IMR-90 (cell line): ENCODE measurements around the gene XPO4. TPM values are rescaled to one million over a fixed set of nuclear protein-coding genes. Genes with fewer than 3 reads are reported as not detected.
A peak's percentile ranks its signal among the peaks of the same experiment; 100 is the strongest.

Experiments
- ATAC-seq: fragments of 200-7000 bp; cut with Tn5 transposase; 2 replicates; pipeline ENCODE4 v1.9.1; 2020; ENCODE audit warnings: low read depth, mild to moderate bottlenecking, moderate library complexity
- Bru-seq: library from RNA; stranded (reverse); fragments of 400-500 nt; gene quantifications from one replicate; lab custom pipeline; 2021; lab: Mats Ljungman, UMichigan
- BruChase-seq, 2 experiments: library from RNA; stranded (reverse); fragments of 400-500 nt; gene quantifications; one replicate each; lab custom pipeline; 2021; lab: Mats Ljungman, UMichigan
- BruUV-seq: library from RNA; stranded (reverse); fragments of 400-500 nt; replicated peaks from 2 replicates; lab custom pipeline; 2021; lab: Mats Ljungman, UMichigan
- CTCF ChIA-PET: fragments of 300-600 bp; formaldehyde crosslinking; extraction: SDS; loops from one replicate; lab custom pipeline; 2021; ENCODE audit warnings: antibody characterized with exemption; lab: Yijun Ruan, JAX
- POLR2A ChIA-PET: fragments of 300-600 bp; sonication (Branson Sonifier 250); formaldehyde crosslinking; loops from one replicate; lab custom pipeline; 2022; ENCODE audit warnings: antibody characterized with exemption; ENCODE audit not compliant: unreplicated experiment; lab: Charles Lee
- DNase-seq: peaks from one replicate; pipeline ENCODE4 v3.0.0; 2013
- H2AFZ ChIP-seq: replicated peaks from 2 replicates; pipeline ENCODE3; 2013; ENCODE audit warnings: low read length, mild to moderate bottlenecking; ENCODE audit not compliant: poor library complexity
- H2AK5ac ChIP-seq: 2 replicates; pipeline ENCODE4 v1.6.1; 2013; ENCODE audit warnings: low read depth, low read length, inconsistent platforms
- H2AK9ac ChIP-seq: replicated peaks from 2 replicates; pipeline ENCODE3; 2013; ENCODE audit warnings: mild to moderate bottlenecking, low read depth, low read length, moderate library complexity; ENCODE audit not compliant: poor library complexity
- H2BK120ac ChIP-seq: 2 replicates; pipeline ENCODE4 v1.6.1; 2013; ENCODE audit warnings: low read depth, low read length, inconsistent platforms
- H2BK15ac ChIP-seq: 3 replicates; pipeline ENCODE4 v1.6.1; 2013; ENCODE audit warnings: low read depth, low read length, inconsistent platforms
- H2BK20ac ChIP-seq: 2 replicates; pipeline ENCODE4 v1.6.1; 2013; ENCODE audit warnings: low read depth, mild to moderate bottlenecking, inconsistent platforms, low read length, moderate library complexity
- H2BK5ac ChIP-seq: 2 replicates; pipeline ENCODE4 v1.6.1; 2013; ENCODE audit warnings: mild to moderate bottlenecking, low read depth, low read length, inconsistent platforms; ENCODE audit not compliant: poor library complexity, severe bottlenecking
- H3K14ac ChIP-seq: replicated peaks from 2 replicates; pipeline ENCODE4 v1.6.1; 2013; ENCODE audit warnings: low read depth, low read length, inconsistent platforms
- H3K18ac ChIP-seq: 2 replicates; pipeline ENCODE4 v1.6.1; 2013; ENCODE audit warnings: low read depth, low read length, control low read depth
- H3K23ac ChIP-seq: 2 replicates; pipeline ENCODE4 v1.6.1; 2013; ENCODE audit warnings: low read depth, low read length, inconsistent platforms
- H3K27ac ChIP-seq: 2 replicates; pipeline ENCODE4 v1.5.1; 2013; ENCODE audit warnings: mild to moderate bottlenecking, control low read depth, low read length; ENCODE audit not compliant: insufficient read depth
- H3K27me3 ChIP-seq: 2 replicates; pipeline ENCODE4 v1.6.1; 2013; ENCODE audit warnings: low read length; ENCODE audit not compliant: control insufficient read depth, insufficient read depth
- H3K36me3 ChIP-seq: 2 replicates; pipeline ENCODE4 v1.6.1; 2013; ENCODE audit warnings: low read length, mixed read lengths; ENCODE audit not compliant: control insufficient read depth, insufficient read depth
- H3K4ac ChIP-seq: 2 replicates; pipeline ENCODE4 v1.6.1; 2013; ENCODE audit warnings: low read depth, low read length, inconsistent platforms
- H3K4me1 ChIP-seq: 2 replicates; pipeline ENCODE4 v1.6.1; 2013; ENCODE audit warnings: low read length, mixed read lengths; ENCODE audit not compliant: control insufficient read depth, insufficient read depth
- H3K4me2 ChIP-seq: 2 replicates; pipeline ENCODE4 v1.6.1; 2013; ENCODE audit warnings: low read depth, mild to moderate bottlenecking, control low read depth, low read length, moderate library complexity
- H3K4me3 ChIP-seq: 2 replicates; pipeline ENCODE4 v1.5.1; 2013; ENCODE audit warnings: low read depth, mild to moderate bottlenecking, control low read depth, low read length, moderate library complexity; ENCODE audit not compliant: insufficient read depth
- H3K56ac ChIP-seq: 2 replicates; pipeline ENCODE4 v1.6.1; 2013; ENCODE audit warnings: low read length, inconsistent platforms; ENCODE audit not compliant: insufficient read depth; ENCODE audit errors: extremely low read depth
- H3K79me1 ChIP-seq, 2 experiments: 2 replicates each; pipeline ENCODE4 v1.6.1; 2013; ENCODE audit warnings: low read length in 2 of 2, inconsistent platforms in 1 of 2, low read depth in 1 of 2
- H3K9ac ChIP-seq: 2 replicates; pipeline ENCODE4 v1.6.1; 2013; ENCODE audit warnings: low read depth, low read length, control low read depth
- H3K9me1 ChIP-seq: 2 replicates; pipeline ENCODE4 v1.6.1; 2013; ENCODE audit warnings: low read length, inconsistent platforms; ENCODE audit not compliant: insufficient read depth
- H3K9me3 ChIP-seq: 2 replicates; pipeline ENCODE4 v1.6.1; 2013; ENCODE audit warnings: low read length; ENCODE audit not compliant: control insufficient read depth, insufficient read depth
- H4K20me1 ChIP-seq: 2 replicates; pipeline ENCODE4 v1.6.1; 2013; ENCODE audit warnings: low read length, inconsistent platforms; ENCODE audit not compliant: insufficient read depth
- H4K5ac ChIP-seq: 2 replicates; pipeline ENCODE4 v1.6.1; 2013; ENCODE audit warnings: mild to moderate bottlenecking, low read depth, low read length, control low read depth
- H4K8ac ChIP-seq, 2 experiments: 2 replicates each; pipeline ENCODE4 v1.6.1; 2013; ENCODE audit warnings: low read depth in 2 of 2, low read length in 2 of 2, control low read depth in 1 of 2, inconsistent platforms in 1 of 2
- H4K91ac ChIP-seq: 2 replicates; pipeline ENCODE4 v1.6.1; 2013; ENCODE audit warnings: low read depth, low read length, inconsistent platforms; ENCODE audit not compliant: insufficient read depth
- CHD1 ChIP-seq: IDR thresholded peaks from 2 replicates; pipeline ENCODE4 v1.6.1; 2012; ENCODE audit warnings: low read depth, low read length, improper control_type of control experiment
- MXI1 ChIP-seq: IDR thresholded peaks from 2 replicates; pipeline ENCODE4 v1.6.1; 2012; ENCODE audit warnings: low read depth, mild to moderate bottlenecking, low read length, moderate library complexity, borderline replicate concordance
- POLR2A ChIP-seq: IDR thresholded peaks from 2 replicates; pipeline ENCODE4 v1.6.1; 2012; ENCODE audit warnings: mild to moderate bottlenecking, low read depth, low read length
- RCOR1 ChIP-seq: IDR thresholded peaks from 2 replicates; pipeline ENCODE4 v1.6.1; 2012; ENCODE audit warnings: mild to moderate bottlenecking, low read length, improper control_type of control experiment; ENCODE audit not compliant: insufficient replicate concordance
- USF2 ChIP-seq: fragments of 150-350 bp; IDR thresholded peaks from 2 replicates; pipeline ENCODE4 v1.6.1; 2017; ENCODE audit warnings: mild to moderate bottlenecking, antibody characterized with exemption, low read length, low read depth
- WGBS, 2 experiments: methylation state at CpG; one replicate each; pipeline versions ENCODE4 v1.1.5 to v1.1.7; 2013; ENCODE audit warnings: missing lambda C conversion rate in 2 of 2; ENCODE audit not compliant: insufficient read length in 1 of 2; ENCODE audit errors: extremely low coverage in 2 of 2; 5-methylcytosine and 5-hydroxymethylcytosine counted together
- dilution Hi-C: fragments of 300-500 bp; cut with HindIII; formaldehyde crosslinking; loops from one replicate; pipeline ENCODE4 v1.14.3; 2018; ENCODE audit warnings: low sequenced_read_pairs; ENCODE audit not compliant: unreplicated experiment
- in situ Hi-C: fragments of 300-500 bp; cut with MboI; formaldehyde crosslinking; loops from 3 replicates; pipeline ENCODE4 v1.14.3; 2019; ENCODE audit warnings: low sequenced_read_pairs, inconsistent platforms, mixed read lengths
- intact Hi-C: fragments of 100-400 bp; cut with micrococcal nuclease; formaldehyde crosslinking; loops from 2 replicates; pipeline ENCODE4 v1.10.0; 2022
- long read RNA-seq: library from polyadenylated mRNA; unstranded; transcript quantifications from one replicate; pipeline ENCODE4 v2.0.0, GENCODE V29; 2021; ENCODE audit not compliant: unreplicated experiment
- polyA plus RNA-seq, 3 experiments: library from polyadenylated mRNA; depleted of rRNA; stranded (reverse); fragments of >200 nt; gene quantifications; 2 replicates each; pipeline ENCODE4 v1.2.3, GENCODE V29; 2012; ENCODE audit warnings: low replicate concordance in 1 of 3
- total RNA-seq: library from RNA; depleted of rRNA; stranded (reverse); fragments of >200 nt; gene quantifications from 2 replicates; pipeline ENCODE4 v1.2.3, GENCODE V29; 2012; rRNA removed

The XPO4 gene
- total RNA-seq: 21.1 and 25.3 TPM in 2 replicates
- polyA plus RNA-seq (2012; rRNA removed): 3.8 and 5.0 TPM in 2 replicates
- polyA plus RNA-seq (2012; cell fraction: cytosol; rRNA removed): 0.67 and 0.95 TPM in 2 replicates
- 1.1 and 10.1 TPM in 2 replicates for polyA plus RNA-seq (2012; cell fraction: nucleus; rRNA removed; ENCODE audit: low replicate concordance)
- Bru-seq, nascent RNA: percentile 81 among the genes with signal in this experiment
- percentile 78 among the genes with signal in this experiment for BruChase-seq, experiment 1, labeled RNA remaining after a 6-hour chase
- BruChase-seq, experiment 2, labeled RNA remaining after a 2-hour chase: percentile 77 among the genes with signal in this experiment
- long read RNA-seq, full-length matches to known transcripts: 4 of 9 reads
- long read RNA-seq, partial matches to known transcripts: 1 of 9 reads
- long read RNA-seq, other reads (novel, unspliced or antisense): 4 of 9 reads

GRCh38 chr13:20902438-20903163 is at the start of gene XPO4:
TSS of gene XPO4 (minus strand) at chr13:20902746. CDS start at chr13:20902738, 8 bp downstream.
- peak within 1 kb of the TSS; percentile 54 for H3K56ac ChIP-seq
- dilution Hi-C loops (no loop called here), intact Hi-C loops (loop anchor here (5.0 kb wide), 1 partner anchor 60 kb away; no protein-coding TSS in a partner anchor), in situ Hi-C loops (no loop called here)
- peak within 1 kb of the TSS; percentile 55 for H3K14ac ChIP-seq
- 1% methylated on average over 44 of the region's 81 CpGs; no CpG with 5 or more reads in 1 of the 2 experiments for WGBS, 2 experiments
- H2AK9ac ChIP-seq: peak within 1 kb of the TSS; percentile 86
- ATAC-seq (peak; percentile 98), DNase-seq (peak; percentile 69)
- H4K5ac ChIP-seq: peak within 1 kb of the TSS; percentile 83
- peak within 1 kb of the TSS; percentile 89 to 99 for H4K8ac ChIP-seq
- H3K4me3 ChIP-seq: peak within 1 kb of the TSS; percentile 90
- H3K36me3 ChIP-seq: no peaks in the 10 kb centered on the region
- H3K4me1 ChIP-seq: no peaks in the 10 kb centered on the region
- H2BK5ac ChIP-seq: peak within 1 kb of the TSS; percentile 49
- H2BK120ac ChIP-seq: peak within 1 kb of the TSS; percentile 23; the same call in 1 of the 2 replicates
- POLR2A ChIA-PET: no interaction called here
- H3K23ac ChIP-seq: peak within 1 kb of the TSS; percentile 60
- H3K27ac ChIP-seq: peak within 1 kb of the TSS; percentile 86
- H2BK15ac ChIP-seq: no peak within 1 kb of the TSS
- no peaks in the 10 kb centered on the region for H3K27me3 ChIP-seq
- H3K79me1 ChIP-seq: peaks cover 14 to 27% of the 10 kb centered on the region in 2 experiments
- no peak within 1 kb of the TSS for H2BK20ac ChIP-seq
- peak within 1 kb of the TSS; percentile 99 for H3K4me2 ChIP-seq
- H3K9me1 ChIP-seq: no peaks in the 10 kb centered on the region
- H2AK5ac ChIP-seq: peak within 1 kb of the TSS; percentile 58
- peak within 1 kb of the TSS; percentile 50 for H3K18ac ChIP-seq
- H3K4ac ChIP-seq: peak within 1 kb of the TSS; percentile 93
- H4K91ac ChIP-seq: peak within 1 kb of the TSS; percentile 89
- peak within 1 kb of the TSS; percentile 95 for H2AFZ ChIP-seq
- H4K20me1 ChIP-seq: no peaks in the 10 kb centered on the region
- peak within 1 kb of the TSS; percentile 90 for H3K9ac ChIP-seq
- no TSS peak for BruUV-seq
- no peaks in the 10 kb centered on the region for H3K9me3 ChIP-seq
- no peak for TF ChIP-seq CHD1
- TF ChIP-seq USF2: peak; percentile 42; the same call in 1 of the 2 replicates
- no peak for TF ChIP-seq RCOR1
- peak; percentile 81 for TF ChIP-seq POLR2A
- peak; percentile 30; the same call in 1 of the 2 replicates for TF ChIP-seq MXI1
- CTCF ChIA-PET: no interaction called here
